Measurements from ENCODE around the gene LLGL2.

- no peak for TF ChIP-seq POLR2A (IDR thresholded peaks at IDR 0.05)
- TF ChIP-seq CTCF (IDR thresholded peaks at IDR 0.05), result no peak
Measured at GRCh38 chr17:75503337-75503950, 22.1 kb upstream of the LLGL2 start.
